ENCODE measurements around the gene LMNTD1. TPM values are rescaled to one million over a fixed set of nuclear protein-coding genes. Genes with fewer than 3 reads are reported as not detected.

The LMNTD1 gene
- total and polyA plus RNA-seq, 4 donors = not detected

DNA sequence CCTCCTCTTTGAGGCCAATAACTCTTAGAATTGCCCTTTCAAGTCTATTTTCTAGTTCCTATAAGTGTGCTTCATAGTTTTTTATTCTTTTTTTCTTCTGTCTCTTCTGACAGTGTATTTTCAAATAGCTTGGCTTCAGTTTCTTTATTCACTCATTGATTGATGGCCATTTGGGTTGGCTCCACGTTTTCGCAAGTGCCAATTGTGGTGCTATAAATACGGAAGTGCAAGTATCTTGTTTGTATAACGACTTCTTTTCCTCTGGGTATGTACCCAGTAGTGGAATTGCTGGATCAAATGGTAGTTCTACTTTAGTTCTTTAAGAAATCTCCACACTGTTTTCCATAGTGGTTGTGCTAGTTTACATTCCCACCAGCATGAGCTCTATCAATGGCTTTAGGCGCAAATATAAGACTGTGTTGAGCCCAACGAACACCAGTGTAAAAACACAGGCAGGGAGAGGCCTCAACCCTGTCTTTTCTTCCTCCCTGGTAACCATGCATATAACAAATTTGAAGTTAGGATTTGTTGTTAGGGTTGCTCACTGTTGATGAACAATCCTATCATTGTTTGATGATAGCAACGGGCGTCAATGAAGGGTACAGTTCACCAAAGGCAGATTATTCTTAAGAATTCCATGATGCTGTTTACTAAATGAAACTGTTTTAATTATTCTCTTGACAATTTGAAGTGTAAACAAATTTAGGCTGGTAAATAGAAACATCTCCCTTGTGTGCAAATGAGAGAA lies 13.3 kb upstream of the LMNTD1 start:
- Histone ChIP-seq H3K9me3 (ENCODE audit: control insufficient read depth in 4 of 4, low read length in 3 of 4) (no peaks in the 10 kb centered on the region), H3K9ac (ENCODE audit: low read depth in 1 of 2, low read length in 2 of 2) (no peak overlapping the region), H3K27ac (ENCODE audit: low read depth in 1 of 2, low read length in 2 of 2) (no peak overlapping the region), H3K4me1 (ENCODE audit: control insufficient read depth in 4 of 4, insufficient read depth in 4 of 4, low read length in 3 of 4) (peaks cover 0 to 8% (median 3%) of the 10 kb centered on the region in 4 donors), H3K4me3 (ENCODE audit: low read depth in 1 of 3, low read length in 3 of 3) (no peak overlapping the region), H3K27me3 (ENCODE audit: control insufficient read depth in 4 of 4, insufficient read depth in 4 of 4, low read length in 3 of 4) (no peaks in the 10 kb centered on the region), H3K36me3 (ENCODE audit: control insufficient read depth in 4 of 4, insufficient read depth in 3 of 4, low read depth in 1 of 4, low read length in 3 of 4) (no peaks in the 10 kb centered on the region)
- no peak for DNase-seq (ENCODE audit: low spot score)
- 82% methylated on average over 8 of the region's 8 CpGs for WGBS
- TF ChIP-seq, protein P1, sequence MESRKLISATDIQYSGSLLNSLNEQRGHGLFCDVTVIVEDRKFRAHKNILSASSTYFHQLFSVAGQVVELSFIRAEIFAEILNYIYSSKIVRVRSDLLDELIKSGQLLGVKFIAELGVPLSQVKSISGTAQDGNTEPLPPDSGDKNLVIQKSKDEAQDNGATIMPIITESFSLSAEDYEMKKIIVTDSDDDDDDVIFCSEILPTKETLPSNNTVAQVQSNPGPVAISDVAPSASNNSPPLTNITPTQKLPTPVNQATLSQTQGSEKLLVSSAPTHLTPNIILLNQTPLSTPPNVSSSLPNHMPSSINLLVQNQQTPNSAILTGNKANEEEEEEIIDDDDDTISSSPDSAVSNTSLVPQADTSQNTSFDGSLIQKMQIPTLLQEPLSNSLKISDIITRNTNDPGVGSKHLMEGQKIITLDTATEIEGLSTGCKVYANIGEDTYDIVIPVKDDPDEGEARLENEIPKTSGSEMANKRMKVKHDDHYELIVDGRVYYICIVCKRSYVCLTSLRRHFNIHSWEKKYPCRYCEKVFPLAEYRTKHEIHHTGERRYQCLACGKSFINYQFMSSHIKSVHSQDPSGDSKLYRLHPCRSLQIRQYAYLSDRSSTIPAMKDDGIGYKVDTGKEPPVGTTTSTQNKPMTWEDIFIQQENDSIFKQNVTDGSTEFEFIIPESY (IDR thresholded peaks at IDR 0.05) = no peak
- TF ChIP-seq TAF1 (conservative IDR thresholded peaks at IDR 0.05) (no peak), FOXA1 (IDR thresholded peaks at IDR 0.05) (no peak), EGR1 (IDR thresholded peaks at IDR 0.05; ENCODE audit: low read depth in 2 of 2) (no peak), FOXA2 (IDR thresholded peaks at IDR 0.05) (no peak)
- TF ChIP-seq, protein P2, sequence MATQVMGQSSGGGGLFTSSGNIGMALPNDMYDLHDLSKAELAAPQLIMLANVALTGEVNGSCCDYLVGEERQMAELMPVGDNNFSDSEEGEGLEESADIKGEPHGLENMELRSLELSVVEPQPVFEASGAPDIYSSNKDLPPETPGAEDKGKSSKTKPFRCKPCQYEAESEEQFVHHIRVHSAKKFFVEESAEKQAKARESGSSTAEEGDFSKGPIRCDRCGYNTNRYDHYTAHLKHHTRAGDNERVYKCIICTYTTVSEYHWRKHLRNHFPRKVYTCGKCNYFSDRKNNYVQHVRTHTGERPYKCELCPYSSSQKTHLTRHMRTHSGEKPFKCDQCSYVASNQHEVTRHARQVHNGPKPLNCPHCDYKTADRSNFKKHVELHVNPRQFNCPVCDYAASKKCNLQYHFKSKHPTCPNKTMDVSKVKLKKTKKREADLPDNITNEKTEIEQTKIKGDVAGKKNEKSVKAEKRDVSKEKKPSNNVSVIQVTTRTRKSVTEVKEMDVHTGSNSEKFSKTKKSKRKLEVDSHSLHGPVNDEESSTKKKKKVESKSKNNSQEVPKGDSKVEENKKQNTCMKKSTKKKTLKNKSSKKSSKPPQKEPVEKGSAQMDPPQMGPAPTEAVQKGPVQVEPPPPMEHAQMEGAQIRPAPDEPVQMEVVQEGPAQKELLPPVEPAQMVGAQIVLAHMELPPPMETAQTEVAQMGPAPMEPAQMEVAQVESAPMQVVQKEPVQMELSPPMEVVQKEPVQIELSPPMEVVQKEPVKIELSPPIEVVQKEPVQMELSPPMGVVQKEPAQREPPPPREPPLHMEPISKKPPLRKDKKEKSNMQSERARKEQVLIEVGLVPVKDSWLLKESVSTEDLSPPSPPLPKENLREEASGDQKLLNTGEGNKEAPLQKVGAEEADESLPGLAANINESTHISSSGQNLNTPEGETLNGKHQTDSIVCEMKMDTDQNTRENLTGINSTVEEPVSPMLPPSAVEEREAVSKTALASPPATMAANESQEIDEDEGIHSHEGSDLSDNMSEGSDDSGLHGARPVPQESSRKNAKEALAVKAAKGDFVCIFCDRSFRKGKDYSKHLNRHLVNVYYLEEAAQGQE (IDR thresholded peaks at IDR 0.05) = no peak
- TF ChIP-seq, protein P3, sequence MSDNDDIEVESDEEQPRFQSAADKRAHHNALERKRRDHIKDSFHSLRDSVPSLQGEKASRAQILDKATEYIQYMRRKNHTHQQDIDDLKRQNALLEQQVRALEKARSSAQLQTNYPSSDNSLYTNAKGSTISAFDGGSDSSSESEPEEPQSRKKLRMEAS (IDR thresholded peaks at IDR 0.05) = no peak
- TF ChIP-seq, protein P4, sequence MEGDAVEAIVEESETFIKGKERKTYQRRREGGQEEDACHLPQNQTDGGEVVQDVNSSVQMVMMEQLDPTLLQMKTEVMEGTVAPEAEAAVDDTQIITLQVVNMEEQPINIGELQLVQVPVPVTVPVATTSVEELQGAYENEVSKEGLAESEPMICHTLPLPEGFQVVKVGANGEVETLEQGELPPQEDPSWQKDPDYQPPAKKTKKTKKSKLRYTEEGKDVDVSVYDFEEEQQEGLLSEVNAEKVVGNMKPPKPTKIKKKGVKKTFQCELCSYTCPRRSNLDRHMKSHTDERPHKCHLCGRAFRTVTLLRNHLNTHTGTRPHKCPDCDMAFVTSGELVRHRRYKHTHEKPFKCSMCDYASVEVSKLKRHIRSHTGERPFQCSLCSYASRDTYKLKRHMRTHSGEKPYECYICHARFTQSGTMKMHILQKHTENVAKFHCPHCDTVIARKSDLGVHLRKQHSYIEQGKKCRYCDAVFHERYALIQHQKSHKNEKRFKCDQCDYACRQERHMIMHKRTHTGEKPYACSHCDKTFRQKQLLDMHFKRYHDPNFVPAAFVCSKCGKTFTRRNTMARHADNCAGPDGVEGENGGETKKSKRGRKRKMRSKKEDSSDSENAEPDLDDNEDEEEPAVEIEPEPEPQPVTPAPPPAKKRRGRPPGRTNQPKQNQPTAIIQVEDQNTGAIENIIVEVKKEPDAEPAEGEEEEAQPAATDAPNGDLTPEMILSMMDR (IDR thresholded peaks at IDR 0.05; ENCODE audit: low read depth, low read length, missing input control) = no peak

DNA sequence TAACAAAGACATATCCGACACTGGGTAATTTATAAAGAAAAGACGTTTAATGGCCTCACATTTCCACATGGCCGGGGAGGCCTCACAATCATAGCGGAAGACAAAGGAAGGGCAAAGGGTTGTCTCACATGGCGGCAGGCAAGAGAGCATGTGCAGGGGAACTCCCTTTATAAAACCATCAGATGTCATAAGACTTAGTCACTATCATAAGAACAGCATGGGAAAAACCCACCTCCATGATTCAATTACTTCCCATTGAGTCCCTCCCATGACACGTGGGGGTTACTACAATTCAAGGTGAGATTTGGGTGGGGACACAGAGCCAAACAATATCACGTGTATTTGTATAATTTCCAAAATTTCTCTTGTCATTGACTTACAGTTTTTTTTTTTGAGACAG lies 5.5 kb upstream of the LMNTD1 start:
- no peak overlapping the region for H3K4me3 ChIP-seq (ENCODE audit: low read depth in 1 of 3, low read length in 3 of 3)
- WGBS = 94% methylated on average over 7 of the region's 7 CpGs
- no peak overlapping the region for H3K9ac ChIP-seq (ENCODE audit: low read depth in 1 of 2, low read length in 2 of 2)
- H3K27ac ChIP-seq (ENCODE audit: low read depth in 1 of 2, low read length in 2 of 2) = no peak overlapping the region
- no peak for DNase-seq (ENCODE audit: low spot score)
- peaks cover 0 to 3% (median 0%) of the 10 kb centered on the region in 4 donors for H3K4me1 ChIP-seq (ENCODE audit: control insufficient read depth in 4 of 4, insufficient read depth in 4 of 4, low read length in 3 of 4)
- no peaks in the 10 kb centered on the region for H3K9me3 ChIP-seq (ENCODE audit: control insufficient read depth in 4 of 4, low read length in 3 of 4)
- no peaks in the 10 kb centered on the region for H3K27me3 ChIP-seq (ENCODE audit: control insufficient read depth in 4 of 4, insufficient read depth in 4 of 4, low read length in 3 of 4)
- H3K36me3 ChIP-seq (ENCODE audit: control insufficient read depth in 4 of 4, insufficient read depth in 3 of 4, low read depth in 1 of 4, low read length in 3 of 4) = no peaks in the 10 kb centered on the region
- TF ChIP-seq YY1 (IDR thresholded peaks at IDR 0.05) (no peak), FOXA1 (IDR thresholded peaks at IDR 0.05) (no peak), SP1 (IDR thresholded peaks at IDR 0.05) (no peak), FOXA2 (IDR thresholded peaks at IDR 0.05) (no peak), GABPA (IDR thresholded peaks at IDR 0.05 in 1 of 2, conservative IDR thresholded peaks at IDR 0.05 in 1 of 2) (no peak), NR2F2 (IDR thresholded peaks at IDR 0.05) (no peak), RAD21 (IDR thresholded peaks at IDR 0.05) (no peak), HNF4A (conservative IDR thresholded peaks at IDR 0.05) (no peak)
- TF ChIP-seq, protein P2 (IDR thresholded peaks at IDR 0.05) = no peak
- TF ChIP-seq, protein P4 (IDR thresholded peaks at IDR 0.05; ENCODE audit: low read depth, low read length, missing input control) = no peak
- TF ChIP-seq, protein P1 (IDR thresholded peaks at IDR 0.05) = no peak

Measured in liver (tissue), 9 donors.